Testis (tissue), 3 donors: ENCODE results near the gene GIPC3. TPM values are rescaled to one million over a fixed set of nuclear protein-coding genes. Genes with fewer than 3 reads are reported as not detected.

Experiments used
- DNase-seq: peaks from one replicate; pipeline ENCODE4 v3.0.0-alpha.2; 2019
- H3K27ac ChIP-seq, 2 donors: fragments of 200-600 bp; sonication (generic); one replicate each; pipeline ENCODE4 v1.5.1; 2019
- H3K27me3 ChIP-seq: fragments of 200-600 bp; sonication (generic); one replicate; pipeline ENCODE4 v1.5.1; 2019
- H3K36me3 ChIP-seq: fragments of 200-600 bp; sonication (generic); one replicate; pipeline ENCODE4 v1.5.1; 2017; ENCODE audit warnings: low read depth; ENCODE audit errors: missing control alignments
- H3K4me1 ChIP-seq: fragments of 200-600 bp; sonication (generic); one replicate; pipeline ENCODE4 v1.5.1; 2019
- H3K4me3 ChIP-seq, 2 donors: fragments of 200-600 bp; sonication (generic); one replicate each; pipeline ENCODE4 v1.5.1; 2017 to 2019
- H3K9me3 ChIP-seq: fragments of 200-600 bp; sonication (generic); one replicate; pipeline ENCODE4 v1.5.1; 2017
- CTCF ChIP-seq, 3 experiments: fragments of 450-650 bp in 2 of 3; fragments of 200-600 bp in 1 of 3; sonication (generic) in 1 of 3; IDR thresholded peaks; one replicate each; pipeline ENCODE4 v1.5.1; 2016 to 2019; ENCODE audit warnings: antibody characterized with exemption in 3 of 3, mild to moderate bottlenecking in 2 of 3, moderate library complexity in 1 of 3
- POLR2A ChIP-seq: fragments of 450-650 bp; IDR thresholded peaks from one replicate; pipeline ENCODE4 v1.6.1; 2017; ENCODE audit warnings: antibody characterized with exemption, mild to moderate bottlenecking, moderate library complexity
- WGBS, 2 donors: methylation state at CpG; one replicate each; pipeline ENCODE4 v1.1.5; 2018; 5-methylcytosine and 5-hydroxymethylcytosine counted together
- intact Hi-C: fragments of 100-400 bp; cut with DNase I; formaldehyde crosslinking; loops from one replicate; pipeline ENCODE4 v1.15.1; 2023; ENCODE audit warnings: low total_unique reads
- polyA plus RNA-seq: library from polyadenylated mRNA; stranded (reverse); fragments of 350-450 nt; fragmentation: Illumina TruSeq; extraction: RNeasy Lipid Tissue Mini Kit (QIAGEN cat#74804); gene quantifications from one replicate; pipeline ENCODE4 v1.2.3, GENCODE V29; 2014; ENCODE audit warnings: low read depth, low replicate concordance; ENCODE audit not compliant: insufficient read depth
- total RNA-seq, 2 donors: library from RNA; depleted of rRNA; stranded (reverse); fragments of >200 nt; gene quantifications; one replicate each; pipeline ENCODE4 v1.2.3, GENCODE V29; 2016

The GIPC3 gene
- total and polyA plus RNA-seq, 3 donors from 2014 or later = 0.50 to 1.5 (median 0.87) TPM

- intact Hi-C loops = no loop called here
- no peaks in the 10 kb centered on the region for H3K36me3 ChIP-seq
- DNase-seq = no peak
- WGBS, 2 donors = 48 to 59% methylated on average over 11 of the region's 11 CpGs
- TF ChIP-seq CTCF (IDR thresholded peaks at IDR 0.05) (no peak), POLR2A (no peak)
- no peaks in the 10 kb centered on the region for H3K27me3 ChIP-seq
- no peak overlapping the region for H3K27ac ChIP-seq
- no peaks in the 10 kb centered on the region for H3K9me3 ChIP-seq
- H3K4me3 ChIP-seq = no peak overlapping the region
- H3K4me1 ChIP-seq = no peaks in the 10 kb centered on the region
These were observed 7.9 kb downstream of the GIPC3 start for GRCh38 chr19:3593156-3593555.

- TF ChIP-seq CTCF (IDR thresholded peaks at IDR 0.05) = no peak
- no peak for TF ChIP-seq POLR2A
- no peak for DNase-seq
- WGBS, 2 donors = 69 to 83% methylated on average over 29 to 34 of the region's 34 CpGs
These were observed 10.3 kb downstream of the GIPC3 start for GRCh38 chr19:3595521-3596061.

GRCh38 chr19:3599776-3600187 lies 14.5 kb downstream of the GIPC3 start:
- H3K4me3 ChIP-seq = peak overlapping the region; percentile 15 to 29
- no peaks in the 10 kb centered on the region for H3K27me3 ChIP-seq
- intact Hi-C loops = no loop called here
- H3K27ac ChIP-seq = no peak overlapping the region
- 82% methylated on average over 16 of the region's 28 CpGs; no CpG with 5 or more reads in 1 of the 2 donors for WGBS, 2 donors
- DNase-seq = no peak
- no peaks in the 10 kb centered on the region for H3K9me3 ChIP-seq
- H3K4me1 ChIP-seq = no peaks in the 10 kb centered on the region
- H3K36me3 ChIP-seq = no peaks in the 10 kb centered on the region
- TF ChIP-seq CTCF (IDR thresholded peaks at IDR 0.05) (no peak), POLR2A (no peak)

More at GRCh38 chr19:3595521-3596061, 10.3 kb downstream of the GIPC3 start:
- no peaks in the 10 kb centered on the region for H3K36me3 ChIP-seq
- no peaks in the 10 kb centered on the region for H3K4me1 ChIP-seq
- H3K27me3 ChIP-seq = no peaks in the 10 kb centered on the region
- no peak overlapping the region for H3K27ac ChIP-seq
- intact Hi-C loops = no loop called here
- no peaks in the 10 kb centered on the region for H3K9me3 ChIP-seq
- H3K4me3 ChIP-seq = no peak overlapping the region

- no peak for DNase-seq
- intact Hi-C loops = no loop called here
- Histone ChIP-seq H3K4me1 (peaks cover under 1% of the 10 kb centered on the region), H3K27me3 (no peaks in the 10 kb centered on the region), H3K4me3 (no peak overlapping the region), H3K36me3 (no peaks in the 10 kb centered on the region), H3K9me3 (no peaks in the 10 kb centered on the region), H3K27ac (no peak overlapping the region)
- 72 to 84% methylated on average over 10 to 12 of the region's 12 CpGs for WGBS, 2 donors
- TF ChIP-seq POLR2A (no peak), CTCF (IDR thresholded peaks at IDR 0.05) (no peak)
These were observed 15.7 kb downstream of the GIPC3 start for GRCh38 chr19:3601021-3601420.
